Activated CD4-positive, alpha-beta T cell treated with anti-CD3 and anti-CD28 coated beads, Interleukin-2, amount 50 U/mL, for 1 hour (primary cell): ENCODE data around the gene STAT4.

Experiments used
- DNase-seq: peaks from one replicate; pipeline ENCODE4 v3.0.0-alpha.2; 2020

The STAT4 gene

GRCh38 chr2:190987938-190988337 is 162.9 kb downstream of the STAT4 start:
- DNase-seq, result no peak

- no peak for DNase-seq
Observed at GRCh38 chr2:190987116-190987515, 163.7 kb downstream of the STAT4 start.

GRCh38 chr2:190986221-190986953 is 164.4 kb downstream of the STAT4 start:
- no peak for DNase-seq

GRCh38 chr2:190984595-190984994 is 166.2 kb downstream of the STAT4 start:
- no peak for DNase-seq

- no peak for DNase-seq
Observed at GRCh38 chr2:190982262-190983034, 168.3 kb downstream of the STAT4 start.

GRCh38 chr2:190981733-190982132 is 169.1 kb downstream of the STAT4 start:
- DNase-seq, result no peak

GRCh38 chr2:190981333-190981732 is 169.5 kb downstream of the STAT4 start:
- DNase-seq, result no peak

- no peak for DNase-seq
Observed at GRCh38 chr2:190980630-190981209, 170.1 kb downstream of the STAT4 start.

- no peak for DNase-seq
Observed at GRCh38 chr2:190979906-190980629, 170.7 kb downstream of the STAT4 start.
